ENCODE data around the gene MED15.

DNA sequence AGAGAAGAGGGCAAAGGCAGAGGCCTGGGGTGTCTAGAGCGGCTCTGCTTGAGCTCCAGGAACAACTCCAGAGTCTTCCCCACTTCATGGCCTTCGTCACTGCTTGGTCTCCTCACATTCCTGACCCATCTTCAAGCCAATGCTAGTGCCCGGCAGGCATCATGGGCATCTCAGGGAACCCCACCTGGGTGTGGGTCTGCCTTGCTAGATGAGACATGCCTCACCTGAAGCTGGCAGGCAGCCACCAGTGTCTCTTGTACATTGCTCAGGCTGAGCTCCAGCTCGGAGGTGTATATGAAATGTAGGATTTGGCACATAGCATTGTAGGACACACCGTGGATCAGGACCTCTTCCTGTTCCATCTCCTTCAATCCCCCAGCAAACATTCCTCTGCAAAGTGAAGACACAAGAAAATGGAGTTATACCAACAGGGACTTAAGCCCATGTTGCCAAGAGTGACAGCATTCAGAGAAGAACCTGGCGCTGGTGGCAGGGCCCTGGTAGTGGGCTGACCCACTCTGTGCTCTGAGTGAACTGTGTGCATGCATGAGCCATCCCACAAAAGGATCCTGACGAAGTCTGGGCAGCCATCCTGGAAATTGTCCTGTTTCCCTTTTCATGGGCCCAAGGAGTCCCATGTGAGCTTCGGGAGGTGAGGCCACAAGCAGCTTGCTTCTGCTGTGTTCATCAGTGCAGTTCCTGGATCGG lies 36.1 kb upstream of the MED15 start:
- TF ChIP-seq MAFK (IDR thresholded peaks at IDR 0.05; ENCODE audit: partially characterized antibody) (no peak), JUN (IDR thresholded peaks at IDR 0.05) (no peak), POLR2A (IDR thresholded peaks at IDR 0.05; ENCODE audit: low read length) (no peak), HDAC2 (IDR thresholded peaks at IDR 0.05) (no peak), GATA3 (IDR thresholded peaks at IDR 0.05; ENCODE audit: borderline replicate concordance) (no peak), RCOR1 (IDR thresholded peaks at IDR 0.05; ENCODE audit: low read depth, low read length) (no peak), POLR2AphosphoS2 (conservative IDR thresholded peaks at IDR 0.05; ENCODE audit: low read length) (no peak), RAD21 (conservative IDR thresholded peaks at IDR 0.05 in 1 of 2, IDR thresholded peaks at IDR 0.05 in 1 of 2) (no peak), RNF2 (IDR thresholded peaks at IDR 0.05; ENCODE audit: borderline replicate concordance, low read depth) (no peak), ZFP36 (IDR thresholded peaks at IDR 0.05; ENCODE audit: borderline replicate concordance, partially characterized antibody) (no peak)
- TF ChIP-seq, protein P1, sequence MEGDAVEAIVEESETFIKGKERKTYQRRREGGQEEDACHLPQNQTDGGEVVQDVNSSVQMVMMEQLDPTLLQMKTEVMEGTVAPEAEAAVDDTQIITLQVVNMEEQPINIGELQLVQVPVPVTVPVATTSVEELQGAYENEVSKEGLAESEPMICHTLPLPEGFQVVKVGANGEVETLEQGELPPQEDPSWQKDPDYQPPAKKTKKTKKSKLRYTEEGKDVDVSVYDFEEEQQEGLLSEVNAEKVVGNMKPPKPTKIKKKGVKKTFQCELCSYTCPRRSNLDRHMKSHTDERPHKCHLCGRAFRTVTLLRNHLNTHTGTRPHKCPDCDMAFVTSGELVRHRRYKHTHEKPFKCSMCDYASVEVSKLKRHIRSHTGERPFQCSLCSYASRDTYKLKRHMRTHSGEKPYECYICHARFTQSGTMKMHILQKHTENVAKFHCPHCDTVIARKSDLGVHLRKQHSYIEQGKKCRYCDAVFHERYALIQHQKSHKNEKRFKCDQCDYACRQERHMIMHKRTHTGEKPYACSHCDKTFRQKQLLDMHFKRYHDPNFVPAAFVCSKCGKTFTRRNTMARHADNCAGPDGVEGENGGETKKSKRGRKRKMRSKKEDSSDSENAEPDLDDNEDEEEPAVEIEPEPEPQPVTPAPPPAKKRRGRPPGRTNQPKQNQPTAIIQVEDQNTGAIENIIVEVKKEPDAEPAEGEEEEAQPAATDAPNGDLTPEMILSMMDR (IDR thresholded peaks at IDR 0.05) = no peak
- TF ChIP-seq, protein P2, sequence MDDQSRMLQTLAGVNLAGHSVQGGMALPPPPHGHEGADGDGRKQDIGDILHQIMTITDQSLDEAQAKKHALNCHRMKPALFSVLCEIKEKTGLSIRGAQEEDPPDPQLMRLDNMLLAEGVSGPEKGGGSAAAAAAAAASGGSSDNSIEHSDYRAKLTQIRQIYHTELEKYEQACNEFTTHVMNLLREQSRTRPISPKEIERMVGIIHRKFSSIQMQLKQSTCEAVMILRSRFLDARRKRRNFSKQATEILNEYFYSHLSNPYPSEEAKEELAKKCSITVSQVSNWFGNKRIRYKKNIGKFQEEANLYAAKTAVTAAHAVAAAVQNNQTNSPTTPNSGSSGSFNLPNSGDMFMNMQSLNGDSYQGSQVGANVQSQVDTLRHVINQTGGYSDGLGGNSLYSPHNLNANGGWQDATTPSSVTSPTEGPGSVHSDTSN (IDR thresholded peaks at IDR 0.05) = no peak
- TF ChIP-seq, protein P3, sequence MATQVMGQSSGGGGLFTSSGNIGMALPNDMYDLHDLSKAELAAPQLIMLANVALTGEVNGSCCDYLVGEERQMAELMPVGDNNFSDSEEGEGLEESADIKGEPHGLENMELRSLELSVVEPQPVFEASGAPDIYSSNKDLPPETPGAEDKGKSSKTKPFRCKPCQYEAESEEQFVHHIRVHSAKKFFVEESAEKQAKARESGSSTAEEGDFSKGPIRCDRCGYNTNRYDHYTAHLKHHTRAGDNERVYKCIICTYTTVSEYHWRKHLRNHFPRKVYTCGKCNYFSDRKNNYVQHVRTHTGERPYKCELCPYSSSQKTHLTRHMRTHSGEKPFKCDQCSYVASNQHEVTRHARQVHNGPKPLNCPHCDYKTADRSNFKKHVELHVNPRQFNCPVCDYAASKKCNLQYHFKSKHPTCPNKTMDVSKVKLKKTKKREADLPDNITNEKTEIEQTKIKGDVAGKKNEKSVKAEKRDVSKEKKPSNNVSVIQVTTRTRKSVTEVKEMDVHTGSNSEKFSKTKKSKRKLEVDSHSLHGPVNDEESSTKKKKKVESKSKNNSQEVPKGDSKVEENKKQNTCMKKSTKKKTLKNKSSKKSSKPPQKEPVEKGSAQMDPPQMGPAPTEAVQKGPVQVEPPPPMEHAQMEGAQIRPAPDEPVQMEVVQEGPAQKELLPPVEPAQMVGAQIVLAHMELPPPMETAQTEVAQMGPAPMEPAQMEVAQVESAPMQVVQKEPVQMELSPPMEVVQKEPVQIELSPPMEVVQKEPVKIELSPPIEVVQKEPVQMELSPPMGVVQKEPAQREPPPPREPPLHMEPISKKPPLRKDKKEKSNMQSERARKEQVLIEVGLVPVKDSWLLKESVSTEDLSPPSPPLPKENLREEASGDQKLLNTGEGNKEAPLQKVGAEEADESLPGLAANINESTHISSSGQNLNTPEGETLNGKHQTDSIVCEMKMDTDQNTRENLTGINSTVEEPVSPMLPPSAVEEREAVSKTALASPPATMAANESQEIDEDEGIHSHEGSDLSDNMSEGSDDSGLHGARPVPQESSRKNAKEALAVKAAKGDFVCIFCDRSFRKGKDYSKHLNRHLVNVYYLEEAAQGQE (IDR thresholded peaks at IDR 0.05) = no peak

Measured in A549 (cell line).